RWPE2 (cell line): ENCODE data around the gene XPO6.
"Not testable (repeated sequence)": the region's sequence is repeated elsewhere in the genome, so short reads cannot be mapped to it uniquely, and the experiment has no call there.

ENCODE experiments used
- ATAC-seq: fragments of 200-7000 bp; cut with Tn5 transposase; 3 replicates; pipeline ENCODE4 v1.9.1; 2021; ENCODE audit warnings: low read depth
- DNase-seq: peaks from one replicate; pipeline ENCODE4 v3.0.0-alpha.2; 2020; ENCODE audit warnings: low spot score
- H3K27ac ChIP-seq: fragments of 450-650 bp; 2 replicates; pipeline ENCODE4 v1.5.1; 2017; ENCODE audit warnings: mild to moderate bottlenecking; ENCODE audit not compliant: poor library complexity, severe bottlenecking
- H3K27me3 ChIP-seq: fragments of 250-450 bp; sonication (Bioruptor Pico); 2 replicates; pipeline ENCODE4 v1.5.1; 2021; ENCODE audit warnings: mild to moderate bottlenecking, moderate library complexity; ENCODE audit not compliant: insufficient read depth, poor library complexity, severe bottlenecking
- H3K36me3 ChIP-seq: fragments of 250-450 bp; sonication (Bioruptor Pico); 2 replicates; pipeline ENCODE4 v1.5.1; 2020; ENCODE audit warnings: low read depth, mild to moderate bottlenecking, moderate library complexity
- H3K4me1 ChIP-seq: fragments of 250-450 bp; sonication (Bioruptor Pico); 2 replicates; pipeline ENCODE4 v1.5.1; 2021; ENCODE audit warnings: mild to moderate bottlenecking, moderate library complexity; ENCODE audit not compliant: insufficient read depth, poor library complexity, severe bottlenecking
- H3K4me3 ChIP-seq: fragments of 250-450 bp; sonication (Bioruptor Pico); 2 replicates; pipeline ENCODE4 v1.5.1; 2021; ENCODE audit warnings: mild to moderate bottlenecking, moderate library complexity; ENCODE audit not compliant: severe bottlenecking
- H3K9me3 ChIP-seq: fragments of 250-450 bp; sonication (Bioruptor Pico); 2 replicates; pipeline ENCODE4 v1.5.1; 2021; ENCODE audit warnings: mild to moderate bottlenecking, moderate library complexity; ENCODE audit not compliant: severe bottlenecking
- TF ChIP-seq, protein P1 (sequence below): fragments of 450-650 bp; IDR thresholded peaks from one replicate; pipeline ENCODE4 v1.5.1; 2017; ENCODE audit warnings: mild to moderate bottlenecking, moderate library complexity; ENCODE audit not compliant: poor library complexity, severe bottlenecking

Gene XPO6

GRCh38 chr16:28125592-28125991 is 86.2 kb downstream of the XPO6 start:
- H3K36me3 ChIP-seq: peaks cover 99% of the 10 kb centered on the region

GRCh38 chr16:28121527-28121926 is 90.2 kb downstream of the XPO6 start:
- Histone ChIP-seq H3K4me3 (no peak overlapping the region), H3K36me3 (peaks cover 99% of the 10 kb centered on the region), H3K27me3 (no peaks in the 10 kb centered on the region), H3K27ac (no peak overlapping the region), H3K4me1 (no peaks in the 10 kb centered on the region), H3K9me3 (no peaks in the 10 kb centered on the region)
- TF ChIP-seq, protein P1, sequence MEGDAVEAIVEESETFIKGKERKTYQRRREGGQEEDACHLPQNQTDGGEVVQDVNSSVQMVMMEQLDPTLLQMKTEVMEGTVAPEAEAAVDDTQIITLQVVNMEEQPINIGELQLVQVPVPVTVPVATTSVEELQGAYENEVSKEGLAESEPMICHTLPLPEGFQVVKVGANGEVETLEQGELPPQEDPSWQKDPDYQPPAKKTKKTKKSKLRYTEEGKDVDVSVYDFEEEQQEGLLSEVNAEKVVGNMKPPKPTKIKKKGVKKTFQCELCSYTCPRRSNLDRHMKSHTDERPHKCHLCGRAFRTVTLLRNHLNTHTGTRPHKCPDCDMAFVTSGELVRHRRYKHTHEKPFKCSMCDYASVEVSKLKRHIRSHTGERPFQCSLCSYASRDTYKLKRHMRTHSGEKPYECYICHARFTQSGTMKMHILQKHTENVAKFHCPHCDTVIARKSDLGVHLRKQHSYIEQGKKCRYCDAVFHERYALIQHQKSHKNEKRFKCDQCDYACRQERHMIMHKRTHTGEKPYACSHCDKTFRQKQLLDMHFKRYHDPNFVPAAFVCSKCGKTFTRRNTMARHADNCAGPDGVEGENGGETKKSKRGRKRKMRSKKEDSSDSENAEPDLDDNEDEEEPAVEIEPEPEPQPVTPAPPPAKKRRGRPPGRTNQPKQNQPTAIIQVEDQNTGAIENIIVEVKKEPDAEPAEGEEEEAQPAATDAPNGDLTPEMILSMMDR: no peak
- DNase-seq (no peak), ATAC-seq (no peak)

More at GRCh38 chr16:28125592-28125991, 86.2 kb downstream of the XPO6 start:
- no peak for DNase-seq
- no peak for ATAC-seq
- Histone ChIP-seq H3K4me1 (no peaks in the 10 kb centered on the region), H3K27ac (no peak overlapping the region), H3K27me3 (no peaks in the 10 kb centered on the region), H3K4me3 (no peak overlapping the region), H3K9me3 (no peaks in the 10 kb centered on the region)
- TF ChIP-seq, protein P1: no peak

DNA sequence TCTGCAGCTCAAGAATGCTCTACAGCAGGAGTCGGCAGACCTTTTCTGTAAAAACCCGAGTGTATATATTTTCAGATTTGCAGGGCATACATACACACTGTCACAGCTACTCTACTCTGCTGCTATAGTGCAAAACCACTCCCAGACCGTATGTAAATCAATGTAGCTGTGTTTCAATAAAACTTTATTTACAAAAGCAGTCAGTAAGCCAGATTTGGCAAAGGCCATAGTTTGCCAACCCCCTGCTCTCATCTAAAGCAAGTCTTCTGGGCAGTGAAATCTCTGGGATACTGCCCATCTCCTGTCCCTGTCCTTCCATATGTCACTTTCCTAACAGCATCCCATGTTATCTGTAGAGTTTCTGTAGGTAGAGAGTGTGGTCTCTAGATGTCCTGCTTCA is 91.0 kb downstream of the XPO6 start:
- Histone ChIP-seq H3K9me3 (no peaks in the 10 kb centered on the region), H3K27ac (no peak overlapping the region), H3K4me1 (no peaks in the 10 kb centered on the region), H3K4me3 (no peak overlapping the region), H3K27me3 (no peaks in the 10 kb centered on the region), H3K36me3 (peaks cover 96% of the 10 kb centered on the region)
- TF ChIP-seq, protein P1: no peak
- DNase-seq (no peak), ATAC-seq (no peak)

DNA sequence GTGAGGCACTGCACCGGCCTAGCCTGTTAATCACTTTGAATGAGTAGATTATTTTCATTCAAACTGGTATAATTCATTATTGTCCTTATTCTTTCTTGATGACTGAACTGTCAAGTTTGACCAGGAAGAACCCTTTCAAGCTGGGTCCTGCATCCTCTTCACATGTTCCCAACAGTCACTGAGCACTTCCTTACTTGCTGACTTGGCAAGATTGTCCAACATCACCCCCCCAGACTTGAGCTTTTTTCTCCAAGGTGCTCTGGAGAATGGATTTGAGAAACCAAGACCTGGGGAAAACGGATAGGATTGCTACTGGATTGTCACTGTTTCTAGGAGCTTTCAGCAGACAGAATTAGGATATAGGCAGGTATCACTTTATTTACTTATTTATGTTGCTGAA is 93.1 kb downstream of the XPO6 start:
- TF ChIP-seq, protein P1: no peak
- no peak overlapping the region for H3K27ac ChIP-seq
- H3K36me3 ChIP-seq: peaks cover 95% of the 10 kb centered on the region
- H3K4me1 ChIP-seq: no peaks in the 10 kb centered on the region
- ATAC-seq (no peak), DNase-seq (no peak)
- no peak overlapping the region for H3K4me3 ChIP-seq
- no peaks in the 10 kb centered on the region for H3K9me3 ChIP-seq
- no peaks in the 10 kb centered on the region for H3K27me3 ChIP-seq

DNA sequence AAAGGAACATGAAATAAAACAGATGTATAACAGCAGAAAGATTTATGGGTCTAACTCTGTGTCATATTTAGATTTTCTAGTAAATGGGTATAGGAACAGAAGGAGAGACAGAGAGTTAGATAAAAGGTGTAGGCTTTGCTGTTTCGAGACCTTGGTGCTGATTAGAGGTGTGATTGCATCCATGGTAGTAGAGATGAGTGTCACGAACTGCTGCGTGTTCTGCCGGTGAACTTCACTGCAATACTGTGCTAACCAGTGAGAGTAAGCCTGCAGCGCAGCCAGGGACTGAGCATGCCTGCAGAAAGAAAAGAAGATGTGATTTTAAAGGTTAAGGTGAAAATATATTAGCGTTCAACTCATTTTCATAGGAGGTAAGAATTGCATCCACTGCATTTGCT is 94.6 kb downstream of the XPO6 start:
- no peak for ATAC-seq
- no peak for DNase-seq
- Histone ChIP-seq H3K36me3 (peaks cover 95% of the 10 kb centered on the region), H3K4me3 (no peak overlapping the region), H3K27me3 (no peaks in the 10 kb centered on the region), H3K9me3 (no peaks in the 10 kb centered on the region), H3K27ac (no peak overlapping the region), H3K4me1 (no peaks in the 10 kb centered on the region)
- TF ChIP-seq, protein P1: no peak

DNA sequence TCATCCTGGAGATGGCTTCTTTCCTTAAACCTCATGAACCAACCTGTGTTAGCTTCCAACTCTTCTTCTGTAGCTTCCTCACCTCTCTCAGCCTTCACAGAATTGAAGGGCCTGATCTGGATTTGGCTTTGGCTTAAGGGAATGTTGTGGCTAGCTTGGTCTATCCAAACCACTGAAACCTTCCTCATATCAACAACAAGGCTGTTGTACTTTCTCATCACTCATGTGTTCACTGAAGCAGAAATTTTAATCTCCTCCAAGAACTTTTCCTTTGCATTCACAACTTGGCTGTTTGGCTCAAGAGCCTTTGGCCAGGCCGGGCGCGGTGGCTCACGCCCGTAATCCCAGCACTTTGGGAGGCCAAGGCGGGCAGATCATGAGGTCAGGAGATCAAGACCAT is 95.9 kb downstream of the XPO6 start:
- H3K36me3 ChIP-seq: peaks cover 95% of the 10 kb centered on the region
- not testable (repeated sequence) for H3K9me3 ChIP-seq, ATAC-seq, H3K27me3 ChIP-seq, H3K27ac ChIP-seq, H3K4me3 ChIP-seq, H3K4me1 ChIP-seq, DNase-seq
